Measurements from ENCODE around the gene ZNF511.

- no peak for TF ChIP-seq ZNF677 (tag by site-specific recombination; IDR thresholded peaks at IDR 0.05)
- TF ChIP-seq ZNF133 (tag by site-specific recombination; IDR thresholded peaks at IDR 0.05): no peak
- no peak for TF ChIP-seq ZSCAN4 (tag by site-specific recombination; IDR thresholded peaks at IDR 0.05)
- TF ChIP-seq ZNF324 (tag by site-specific recombination; IDR thresholded peaks at IDR 0.05): no peak
- TF ChIP-seq CTCF (tag by site-specific recombination; IDR thresholded peaks at IDR 0.05): no peak
- no peak for TF ChIP-seq GLI2 (tag by site-specific recombination; IDR thresholded peaks at IDR 0.05; ENCODE audit: borderline replicate concordance, low read depth)
- no peak for TF ChIP-seq KLF8 (tag by site-specific recombination; IDR thresholded peaks at IDR 0.05)
- TF ChIP-seq PRDM1 (tag by site-specific recombination; IDR thresholded peaks at IDR 0.05): no peak
- no peak for TF ChIP-seq YY1 (tag by site-specific recombination; IDR thresholded peaks at IDR 0.05)
Measured at GRCh38 chr10:133357285-133358161, 48.8 kb downstream of the ZNF511 start, which contains the start of gene FUOM.

Measured in HEK293 (cell line).